GM21528 (cell line): ENCODE results near the gene HOXA4.

Experiments
- ATAC-seq: cut with Tn5 transposase; IDR thresholded peaks from one replicate; pipeline ENCODE4 v1.9.1; 2021; ENCODE audit warnings: mild to moderate bottlenecking, moderate library complexity; ENCODE audit not compliant: unreplicated experiment, low FRiP score

The HOXA4 gene

GRCh38 chr7:27108390-27109127 lies 22.0 kb downstream of the HOXA4 start:
- no peak for ATAC-seq

GRCh38 chr7:27107391-27108381 lies 22.9 kb downstream of the HOXA4 start:
- no peak for ATAC-seq

- ATAC-seq, result no peak
These were observed 23.7 kb downstream of the HOXA4 start for GRCh38 chr7:27106901-27107240.

- no peak for ATAC-seq
These were observed 24.2 kb downstream of the HOXA4 start for GRCh38 chr7:27106181-27106900.

- no peak for ATAC-seq
These were observed 25.1 kb downstream of the HOXA4 start for GRCh38 chr7:27105301-27106031.

GRCh38 chr7:27104341-27105058 lies 26.1 kb downstream of the HOXA4 start:
- ATAC-seq, result no peak

- ATAC-seq, result no peak
These were observed 26.9 kb downstream of the HOXA4 start for GRCh38 chr7:27103489-27104226.

GRCh38 chr7:27102581-27103442 lies 27.7 kb downstream of the HOXA4 start, which contains the start of gene HOXA2:
Gene HOXA2 (minus strand): TSS chr7:27102683. CDS start chr7:27102500, 183 bp downstream.
- ATAC-seq, result no peak

- ATAC-seq, result no peak
These were observed 28.5 kb downstream of the HOXA4 start for GRCh38 chr7:27101957-27102580.

GRCh38 chr7:27101171-27101956 lies 29.2 kb downstream of the HOXA4 start:
- no peak for ATAC-seq

- no peak for ATAC-seq
These were observed 29.8 kb downstream of the HOXA4 start for GRCh38 chr7:27100694-27101170.

GRCh38 chr7:27099453-27100370 lies 30.8 kb downstream of the HOXA4 start:
- no peak for ATAC-seq

GRCh38 chr7:27098578-27099451 lies 31.7 kb downstream of the HOXA4 start:
- no peak for ATAC-seq

- ATAC-seq, result no peak
These were observed 32.6 kb downstream of the HOXA4 start for GRCh38 chr7:27097686-27098577.
